ENCODE results near the gene TRH. TPM values are rescaled to one million over a fixed set of nuclear protein-coding genes. Genes with fewer than 3 reads are reported as not detected.
"Not testable (repeated sequence)": the region's sequence is repeated elsewhere in the genome, so short reads cannot be mapped to it uniquely, and the experiment has no call there.

The TRH gene
- total RNA-seq, 1 experiment from 2014 or later = not detected

GRCh38 chr3:130010556-130010955, 36.0 kb downstream of the TRH start:
- no peak for DNase-seq (ENCODE audit: low spot score)

GRCh38 chr3:130012108-130012507, 37.6 kb downstream of the TRH start:
- not testable (repeated sequence) for DNase-seq (ENCODE audit: low spot score)

GRCh38 chr3:130013246-130013645, 38.7 kb downstream of the TRH start:
- DNase-seq (ENCODE audit: low spot score) = not testable (repeated sequence)

- no peak for DNase-seq (ENCODE audit: low spot score)
Measured at GRCh38 chr3:130014526-130014925, 40.0 kb downstream of the TRH start.

- not testable (repeated sequence) for DNase-seq (ENCODE audit: low spot score)
Measured at GRCh38 chr3:130017661-130018060, 43.1 kb downstream of the TRH start.

- DNase-seq (ENCODE audit: low spot score) = peak; percentile 16
Measured at GRCh38 chr3:130026146-130026829, 51.8 kb downstream of the TRH start.

- not testable (repeated sequence) for DNase-seq (ENCODE audit: low spot score)
Measured at GRCh38 chr3:130027437-130027836, 52.9 kb downstream of the TRH start.

Other genes with a start within 250 kb of the TRH start
- gene TMCC1, start 81.0 kb upstream of the TRH start, total RNA-seq (2014; rRNA removed; shearing (Covaris generic)) = 7.1 and 8.1 TPM in 2 replicates
- not detected in 2 replicates for gene ALG1L2, start 107.1 kb downstream of the TRH start, total RNA-seq (2014; rRNA removed; shearing (Covaris generic))